NCI-H2196 (cell line): ENCODE results near the gene NCOA6.

Experiments
- DNase-seq: peaks from one replicate; lab custom pipeline; 2025; ENCODE audit not compliant: unreplicated experiment; lab: John Stamatoyannopoulos, UW

The NCOA6 gene

GRCh38 chr20:34705397-34706301, 119.8 kb downstream of the NCOA6 start:
- DNase-seq: peak; percentile 46

DNA sequence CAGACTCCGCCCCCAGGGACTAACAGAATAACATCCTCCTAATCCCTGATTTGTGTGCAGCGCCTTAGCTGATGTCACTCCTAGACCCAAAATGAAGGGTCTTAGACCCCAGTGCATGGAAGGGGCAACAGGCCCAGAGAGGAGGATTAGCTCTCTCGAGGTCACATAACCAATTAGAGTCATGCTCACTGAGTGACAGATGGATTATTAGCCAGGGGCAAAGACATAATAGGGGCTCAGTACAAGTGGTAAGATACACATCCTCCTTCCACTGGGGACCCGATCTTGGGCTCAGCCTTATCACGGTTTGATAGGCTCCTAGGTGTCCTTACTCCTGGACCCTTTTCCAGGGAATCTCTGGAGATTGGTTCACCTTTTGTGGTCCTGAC, 120.4 kb downstream of the NCOA6 start:
- no peak for DNase-seq

- peak; percentile 93 for DNase-seq
Measured at GRCh38 chr20:34704177-34705007, 121.1 kb downstream of the NCOA6 start, which contains the start of gene TP53INP2. Gene TP53INP2 (plus strand): TSS chr20:34704344. CDS start chr20:34708740, 4,396 bp downstream.

DNA sequence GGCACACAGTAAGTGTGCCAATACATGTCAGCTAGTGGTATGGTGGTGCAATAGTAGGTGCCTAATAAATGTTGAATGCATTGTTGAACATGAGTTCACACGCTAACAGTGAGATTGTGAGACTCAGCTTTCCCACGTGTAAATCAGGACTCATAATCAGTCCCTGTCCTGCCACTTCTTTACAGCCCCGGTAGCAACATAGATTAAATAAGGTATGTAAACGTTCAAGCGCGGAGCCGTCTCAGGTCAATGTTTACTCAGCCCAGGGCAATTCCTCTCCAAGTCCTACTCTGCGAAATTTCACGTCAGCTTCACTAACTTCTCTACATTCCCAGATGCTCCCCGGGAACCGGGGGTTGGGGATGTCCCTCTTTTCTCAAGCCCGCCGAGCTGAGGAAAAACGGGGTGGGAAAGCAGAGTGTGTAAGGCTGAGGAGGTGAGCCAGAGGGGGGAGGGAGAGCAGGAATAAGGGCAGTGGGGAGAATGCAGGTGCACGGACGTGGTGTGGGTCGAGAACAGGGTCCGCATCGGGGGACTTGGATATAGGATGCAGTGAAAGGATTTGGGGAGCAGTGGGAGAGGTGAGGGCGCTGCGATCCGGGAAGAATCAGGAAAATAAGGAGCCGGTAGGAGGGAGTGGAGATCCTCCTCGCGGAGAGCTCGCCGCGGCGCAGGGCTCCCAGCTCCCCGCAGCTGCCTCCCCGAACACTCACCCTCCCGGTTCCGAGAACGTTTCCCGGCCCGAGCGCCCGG, 121.9 kb downstream of the NCOA6 start:
- DNase-seq: no peak

DNA sequence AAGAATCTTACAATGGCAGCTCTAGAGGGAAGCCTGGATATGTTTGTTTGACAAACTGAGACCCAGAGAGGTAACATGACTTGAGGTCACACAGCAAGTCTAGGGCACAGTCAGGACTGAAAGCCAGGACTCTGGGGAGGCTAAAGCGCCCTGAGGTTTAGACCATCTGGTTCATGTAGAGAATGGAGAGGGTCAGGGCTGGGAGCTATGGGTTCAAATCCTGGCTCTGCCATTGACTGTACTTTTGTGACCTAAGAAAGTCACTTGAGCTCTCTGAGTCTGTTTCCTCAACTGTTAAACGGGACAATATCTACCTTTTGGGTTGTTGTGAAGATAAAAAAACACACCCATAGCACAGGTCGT, 122.4 kb downstream of the NCOA6 start:
- no peak for DNase-seq

- DNase-seq: no peak
Measured at GRCh38 chr20:34701405-34702085, 123.9 kb downstream of the NCOA6 start.

GRCh38 chr20:34693414-34693813, 132.0 kb downstream of the NCOA6 start:
- no peak for DNase-seq

GRCh38 chr20:34691838-34692237, 133.6 kb downstream of the NCOA6 start:
- DNase-seq: no peak

GRCh38 chr20:34689486-34689885, 136.0 kb downstream of the NCOA6 start:
- no peak for DNase-seq

- no peak for DNase-seq
Measured at GRCh38 chr20:34683667-34684066, 141.8 kb downstream of the NCOA6 start.

GRCh38 chr20:34680586-34681175, 144.8 kb downstream of the NCOA6 start:
- DNase-seq: no peak

- peak; percentile 98 for DNase-seq
Measured at GRCh38 chr20:34676642-34677373, 148.6 kb downstream of the NCOA6 start, which contains the start of gene PIGU. Gene PIGU (minus strand): TSS chr20:34677092. CDS start chr20:34677085, 7 bp downstream.

DNA sequence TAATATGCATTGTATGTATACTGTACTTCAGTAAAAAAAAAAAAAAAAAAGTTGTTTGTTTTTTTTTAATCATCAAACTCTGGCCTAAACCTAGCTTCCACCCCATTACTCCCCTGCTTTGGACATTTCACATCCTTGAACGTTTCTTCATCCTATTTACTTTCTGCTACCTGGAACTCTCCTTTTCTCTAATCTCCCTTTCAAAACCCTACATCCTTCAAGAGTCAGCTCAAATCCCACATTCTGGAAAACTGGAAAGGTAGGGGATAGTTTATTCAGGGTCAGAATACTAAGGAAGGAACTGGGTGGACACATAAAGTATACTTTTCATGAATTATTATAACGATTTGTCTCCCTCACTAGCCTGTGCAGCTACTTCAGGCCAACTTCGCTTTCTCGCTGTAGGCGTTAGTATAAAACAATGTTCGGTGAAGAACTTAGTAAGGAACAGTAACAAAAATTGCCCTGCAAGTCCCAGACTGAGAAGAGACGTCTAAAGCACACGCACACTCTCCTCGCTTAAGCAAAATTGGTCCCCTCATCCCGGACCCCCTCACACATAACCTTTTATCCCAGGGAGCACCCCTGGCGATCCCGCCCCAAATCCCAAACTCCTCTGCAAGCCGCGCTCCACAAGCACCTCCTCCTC, 149.3 kb downstream of the NCOA6 start:
- DNase-seq: no peak

- no peak for DNase-seq
Measured at GRCh38 chr20:34675561-34675960, 149.9 kb downstream of the NCOA6 start.

DNA sequence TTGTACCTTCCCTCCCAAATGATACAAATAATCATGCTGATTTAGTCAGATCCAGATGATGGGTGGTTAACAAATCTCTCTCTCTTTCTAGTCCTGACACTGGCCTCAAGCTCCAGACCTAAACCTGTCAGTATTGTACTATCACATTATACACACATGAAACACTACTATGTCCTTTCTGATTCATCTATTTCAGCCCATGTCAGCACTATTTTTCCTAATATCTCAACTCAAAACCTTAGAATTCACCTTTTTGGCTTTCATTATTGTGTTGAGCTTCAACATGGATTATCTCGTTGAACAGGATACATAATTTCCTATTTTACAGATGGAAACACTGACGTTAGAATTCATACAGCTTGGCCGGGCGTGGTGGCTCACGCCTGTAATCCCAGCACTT, 152.0 kb downstream of the NCOA6 start:
- DNase-seq: no peak

- DNase-seq: no peak
Measured at GRCh38 chr20:34669094-34669493, 156.4 kb downstream of the NCOA6 start.
